G401.6 (cell line): Measurements from ENCODE around the gene RIMS1.

ENCODE experiments used
- FAIRE-seq: peaks from 2 replicates; lab custom pipeline; 2012; peaks lifted over from hg19 to GRCh38; lab: Jason Lieb, UNC

The RIMS1 gene

DNA sequence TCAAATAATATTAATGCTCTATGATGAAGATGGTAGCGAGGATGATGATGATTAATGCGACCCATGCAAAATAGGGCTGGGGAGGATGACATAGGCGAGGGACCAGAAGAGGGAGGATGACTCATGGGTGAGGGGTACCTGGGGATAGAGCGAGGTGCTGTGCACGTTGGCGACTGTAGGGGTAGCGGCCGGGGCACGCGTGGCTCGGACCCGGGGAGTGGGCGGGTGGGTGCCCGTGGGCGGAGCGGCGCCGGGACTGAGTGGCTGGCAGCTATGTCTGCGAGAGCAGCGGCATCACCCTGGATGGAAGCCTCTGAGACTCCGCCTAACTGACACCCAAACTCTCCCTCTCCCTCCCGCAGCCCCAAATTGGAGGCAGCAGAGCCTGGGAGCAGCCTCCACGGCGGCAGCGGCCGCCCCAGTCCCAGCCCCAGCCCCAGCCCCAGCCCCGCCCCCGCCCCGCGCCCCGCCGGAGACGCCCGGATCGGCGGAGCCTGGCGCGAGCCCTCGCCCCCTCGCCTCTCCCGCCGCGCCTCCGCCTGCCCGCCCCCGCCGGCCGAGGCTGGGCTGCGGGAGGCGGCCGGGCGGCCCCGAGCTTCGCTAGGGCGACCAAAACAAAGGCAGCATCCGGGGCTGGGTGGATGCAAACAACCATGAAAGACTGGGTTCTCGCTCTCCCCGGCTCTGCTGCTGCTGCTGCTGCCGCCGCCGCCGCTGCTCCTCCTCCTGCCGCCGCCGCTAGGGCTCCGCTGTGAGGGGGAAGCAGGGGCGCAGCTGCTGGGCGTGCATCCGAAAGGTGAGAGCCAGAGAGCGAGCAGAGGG is at the start of gene RIMS1:
RIMS1 (plus strand) TSS at position 367 of the 822 bp plus-strand sequence. CDS start 474 bp downstream, outside the sequence.
- FAIRE-seq = no peak

- FAIRE-seq = no peak
These were observed 35.1 kb upstream of the RIMS1 start for GRCh38 chr6:71851214-71851613.

- FAIRE-seq = no peak
These were observed 33.4 kb upstream of the RIMS1 start for GRCh38 chr6:71852948-71853347.

DNA sequence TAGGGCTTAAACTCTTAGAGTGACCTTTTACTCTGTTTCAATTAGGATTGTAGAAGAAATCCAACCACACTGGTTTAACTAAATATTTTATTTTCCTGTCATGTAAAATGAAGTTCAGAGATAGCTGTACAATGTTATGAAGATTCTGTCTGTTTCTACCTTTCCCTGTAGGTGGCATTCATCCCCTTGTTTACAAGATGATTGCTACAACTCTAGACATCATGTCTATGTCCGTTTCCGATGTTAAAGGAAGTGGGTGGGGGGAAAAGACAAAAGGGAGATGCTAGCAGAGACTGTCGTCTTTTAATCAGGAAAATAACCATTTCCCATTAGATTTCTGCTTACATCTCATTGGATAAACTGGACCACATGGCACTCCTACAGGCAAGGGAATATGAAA is 30.9 kb upstream of the RIMS1 start:
- no peak for FAIRE-seq

DNA sequence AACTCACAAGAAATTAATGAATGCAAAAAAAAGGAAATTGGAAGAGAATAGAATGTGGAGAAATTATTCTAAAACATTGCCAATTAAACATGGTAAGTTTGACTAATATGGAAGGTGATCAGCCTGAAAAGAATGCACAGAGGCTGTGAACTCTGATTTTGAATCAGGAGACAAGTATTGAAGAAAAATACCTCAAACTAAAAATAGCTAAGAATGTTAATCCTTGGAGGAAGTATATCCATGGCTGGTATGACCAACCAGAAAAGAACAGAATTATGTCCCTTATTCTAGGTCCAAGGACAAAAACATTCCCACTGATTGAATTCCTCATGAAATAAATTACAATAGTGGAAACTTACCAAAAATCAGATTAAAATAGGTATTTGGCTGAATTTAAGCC is 7.3 kb upstream of the RIMS1 start:
- FAIRE-seq = no peak

- FAIRE-seq = no peak
These were observed 825 bp downstream of the RIMS1 start for GRCh38 chr6:71887006-71887743.

DNA sequence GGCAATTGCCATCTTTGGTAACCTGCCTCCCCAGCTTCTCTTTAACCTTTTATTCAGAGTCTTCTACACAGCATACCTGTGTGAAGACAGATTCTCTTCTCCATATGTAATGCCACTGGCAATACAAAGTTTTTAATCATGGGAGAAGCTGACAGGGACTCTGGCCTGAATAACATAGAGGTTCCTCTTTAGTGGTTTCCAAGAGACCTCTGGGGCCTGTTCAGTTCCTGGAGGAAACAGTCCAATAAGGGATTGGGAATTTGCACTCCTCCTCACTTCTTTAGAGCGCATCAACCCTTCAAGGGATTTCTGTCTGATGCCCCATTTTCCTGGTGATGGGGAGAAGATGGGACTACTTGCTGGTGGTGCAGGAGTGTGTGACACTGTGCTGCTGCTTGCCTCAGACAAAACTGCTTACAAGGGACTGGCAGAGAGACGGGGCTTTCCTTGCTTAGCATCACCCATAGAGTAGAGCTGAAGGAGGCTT is 1.4 kb downstream of the RIMS1 start:
- no peak for FAIRE-seq

GRCh38 chr6:71888756-71889340 is 2.5 kb downstream of the RIMS1 start:
- no peak for FAIRE-seq

GRCh38 chr6:71889366-71889765 is 3.0 kb downstream of the RIMS1 start:
- FAIRE-seq = no peak

DNA sequence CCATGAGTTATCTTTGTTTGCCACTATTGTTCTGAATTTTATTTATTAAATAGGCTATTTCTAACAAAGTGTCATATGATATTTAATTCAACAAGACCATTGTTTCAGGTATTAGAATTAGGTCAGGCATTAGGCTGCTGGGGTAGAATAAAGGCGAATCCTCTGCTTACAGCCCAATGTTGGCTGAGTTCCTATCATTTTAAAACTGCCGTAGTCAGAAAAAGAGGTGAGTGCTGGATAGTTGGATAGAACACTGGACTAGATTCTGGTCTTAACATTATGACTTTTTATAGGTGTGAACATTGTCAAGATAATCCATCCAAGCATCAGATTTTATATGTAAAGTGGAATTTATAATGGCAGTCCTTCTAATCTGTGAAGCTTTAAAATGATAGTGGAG is 6.3 kb downstream of the RIMS1 start:
- no peak for FAIRE-seq

GRCh38 chr6:71900642-71901041 is 14.3 kb downstream of the RIMS1 start:
- no peak for FAIRE-seq

DNA sequence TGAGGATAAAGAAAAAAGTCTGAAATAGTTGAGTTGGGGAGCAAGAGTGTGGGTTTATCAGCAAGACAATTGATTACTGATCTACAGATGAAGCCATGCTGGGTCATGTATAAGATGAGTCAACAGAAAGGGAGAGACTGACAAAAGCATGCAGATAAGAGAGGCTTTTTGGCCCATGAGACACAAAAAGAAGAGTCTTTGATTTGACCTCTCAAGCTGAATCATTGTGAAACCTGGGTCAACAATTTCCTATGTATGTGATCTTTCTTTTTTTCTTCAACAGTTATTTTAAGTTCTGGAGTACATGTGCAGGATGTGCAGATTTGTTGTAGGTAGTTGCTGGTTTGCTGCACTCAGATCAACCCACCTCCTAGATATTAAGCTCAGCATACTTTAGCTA is 15.9 kb downstream of the RIMS1 start:
- FAIRE-seq = no peak

- no peak for FAIRE-seq
These were observed 20.5 kb downstream of the RIMS1 start for GRCh38 chr6:71906813-71907212.

GRCh38 chr6:71908162-71908765 is 21.9 kb downstream of the RIMS1 start:
- no peak for FAIRE-seq

DNA sequence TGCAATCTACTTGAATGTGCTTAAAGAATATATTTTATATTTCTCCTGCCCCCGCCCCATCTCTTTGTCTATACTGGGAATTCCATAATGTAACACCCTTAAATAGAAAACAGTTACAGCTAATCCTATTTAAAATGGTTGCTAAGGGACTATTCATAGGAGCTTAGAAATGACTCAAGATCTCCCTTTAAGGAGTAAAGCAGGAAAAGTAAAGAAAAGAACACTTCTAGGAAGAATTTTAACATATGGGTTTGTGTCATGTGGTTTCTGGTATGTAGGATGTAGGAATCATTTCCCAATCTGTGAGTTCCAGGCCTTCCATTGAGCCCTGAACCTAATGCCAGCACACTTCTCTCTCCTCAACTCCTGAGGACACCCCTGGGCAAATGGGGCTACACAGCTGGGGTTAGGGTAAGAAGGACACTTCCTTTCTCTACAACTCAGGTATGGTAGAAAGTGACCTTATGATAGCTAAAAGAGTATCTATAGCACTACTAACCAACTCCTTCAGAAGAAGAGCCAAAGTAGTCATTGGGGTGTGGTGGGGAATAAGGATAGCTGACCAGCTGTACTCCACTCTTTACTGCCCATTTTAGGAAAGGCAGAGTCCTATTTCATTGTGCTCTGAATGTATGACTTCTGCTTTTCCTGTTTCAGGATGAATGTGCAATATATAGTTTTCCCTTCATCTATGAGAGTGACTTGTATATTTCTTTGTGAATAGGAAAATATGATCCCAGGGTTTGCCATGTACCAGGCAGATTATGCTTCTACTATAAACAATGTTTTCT is 27.3 kb downstream of the RIMS1 start:
- no peak for FAIRE-seq

DNA sequence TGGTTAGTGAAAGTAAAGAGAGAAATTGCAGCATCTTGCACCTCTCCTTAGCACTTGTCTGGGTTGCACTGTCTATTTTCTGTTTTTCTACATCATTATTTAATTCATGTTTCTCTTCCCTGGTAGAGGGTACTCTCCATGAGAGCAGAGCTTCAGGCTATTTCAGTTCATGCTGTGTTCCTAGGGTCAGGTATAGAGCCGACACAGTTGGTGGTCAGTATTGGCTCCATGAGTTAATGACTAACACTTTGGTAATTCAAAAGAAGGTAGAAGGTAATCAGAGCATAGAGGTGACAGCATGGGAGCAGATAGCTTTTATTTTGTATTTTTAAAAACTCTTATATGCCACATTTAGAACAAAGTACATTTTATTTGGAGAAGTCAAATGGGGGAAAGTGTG is 42.7 kb downstream of the RIMS1 start:
- FAIRE-seq = no peak

GRCh38 chr6:71933881-71934280 is 47.5 kb downstream of the RIMS1 start:
- no peak for FAIRE-seq

DNA sequence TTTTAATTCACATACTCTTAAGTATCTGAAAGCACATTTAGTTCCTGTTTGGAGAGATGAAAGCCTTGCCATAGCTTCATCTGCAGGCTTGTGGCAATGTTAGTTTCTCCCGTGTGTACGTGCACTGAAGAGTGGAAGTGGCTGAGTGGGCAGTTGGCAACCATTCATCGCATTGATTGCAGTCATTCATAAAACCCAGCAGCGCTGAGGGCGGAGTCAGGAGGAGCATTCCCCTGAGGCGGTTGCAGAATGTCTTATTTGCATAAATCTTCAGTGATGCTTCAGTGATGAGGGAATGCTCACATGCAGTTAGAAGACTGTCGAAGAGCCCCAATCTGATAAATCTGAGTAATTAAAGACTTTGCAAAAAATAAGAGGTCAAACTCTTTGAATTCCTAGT is 79.1 kb downstream of the RIMS1 start:
- FAIRE-seq = no peak

DNA sequence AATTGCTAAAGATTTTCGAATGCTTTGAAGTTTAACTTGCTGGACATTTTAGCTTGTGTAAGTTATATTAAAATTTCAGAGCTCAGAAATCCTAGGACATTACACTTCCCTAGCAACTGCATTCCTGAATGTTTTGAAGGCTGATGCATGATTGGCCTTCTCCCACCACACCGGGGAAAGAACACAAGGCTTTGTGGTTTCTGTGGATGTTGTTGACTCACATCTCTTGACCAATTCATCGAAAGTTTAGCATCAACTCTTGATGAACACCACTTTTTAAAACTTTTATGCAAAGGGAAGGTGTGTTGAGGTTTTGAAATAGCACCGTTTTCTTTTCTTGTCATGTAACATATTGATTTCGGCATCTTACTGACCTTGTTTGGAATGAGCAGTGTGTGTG is 81.1 kb downstream of the RIMS1 start:
- FAIRE-seq = no peak

DNA sequence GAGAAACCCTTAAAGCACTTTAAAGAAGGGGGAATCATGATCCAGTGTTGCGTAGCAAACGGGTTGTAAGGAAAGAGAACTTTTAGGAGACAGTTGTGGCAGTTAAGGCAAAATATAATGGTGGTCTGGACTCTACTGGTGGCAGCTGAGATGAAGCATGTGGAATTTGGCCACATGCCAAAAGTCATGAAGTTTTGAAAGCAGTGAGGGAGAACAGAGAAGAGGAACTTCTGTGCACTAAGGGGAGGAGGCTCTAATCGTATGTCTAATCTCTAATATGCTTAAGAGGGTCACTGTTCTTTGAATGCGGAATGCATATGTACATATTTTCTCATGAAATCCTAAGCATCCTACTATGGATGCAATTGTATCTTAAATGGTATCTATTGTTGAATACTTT is 91.5 kb downstream of the RIMS1 start:
- FAIRE-seq = no peak

DNA sequence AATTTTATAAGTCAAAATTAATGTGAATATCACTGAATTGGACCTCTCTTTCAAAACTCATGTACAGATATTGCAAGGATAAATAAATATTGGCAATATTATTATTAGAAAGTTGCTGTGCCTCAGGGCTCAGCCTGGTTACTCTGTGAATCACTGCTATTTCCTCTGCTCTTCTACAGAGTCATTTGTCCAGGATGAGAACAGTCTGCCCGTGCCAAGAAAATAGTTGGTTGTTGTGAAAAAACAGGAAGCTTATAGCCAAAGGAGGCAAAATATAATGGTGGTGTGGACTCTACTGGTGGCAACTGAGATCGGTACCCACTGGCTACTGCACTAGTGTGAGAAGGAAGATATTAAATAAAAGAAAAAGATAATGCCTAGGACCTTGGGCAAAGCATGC is 93.6 kb downstream of the RIMS1 start:
- FAIRE-seq = no peak

GRCh38 chr6:71982389-71982788 is 96.0 kb downstream of the RIMS1 start:
- no peak for FAIRE-seq
